SU-DHL-6 (cell line): ENCODE measurements around the gene PLAAT4.

Experiments used
- EZH2phosphoT487 ChIP-seq: fragments of 200-600 bp; sonication (generic), shearing (Covaris generic); conservative IDR thresholded peaks from 2 replicates; pipeline ENCODE4 v1.6.1; 2018; ENCODE audit warnings: mild to moderate bottlenecking, antibody characterized with exemption, low read length, moderate library complexity, mixed read lengths
- TF ChIP-seq, protein P1 (sequence below): fragments of 200-600 bp; sonication (generic); IDR thresholded peaks from one replicate; pipeline ENCODE4 v1.5.1; 2017; ENCODE audit warnings: antibody characterized with exemption, mild to moderate bottlenecking, low read length, moderate library complexity; ENCODE audit not compliant: insufficient read depth, poor library complexity, severe bottlenecking

DNA sequence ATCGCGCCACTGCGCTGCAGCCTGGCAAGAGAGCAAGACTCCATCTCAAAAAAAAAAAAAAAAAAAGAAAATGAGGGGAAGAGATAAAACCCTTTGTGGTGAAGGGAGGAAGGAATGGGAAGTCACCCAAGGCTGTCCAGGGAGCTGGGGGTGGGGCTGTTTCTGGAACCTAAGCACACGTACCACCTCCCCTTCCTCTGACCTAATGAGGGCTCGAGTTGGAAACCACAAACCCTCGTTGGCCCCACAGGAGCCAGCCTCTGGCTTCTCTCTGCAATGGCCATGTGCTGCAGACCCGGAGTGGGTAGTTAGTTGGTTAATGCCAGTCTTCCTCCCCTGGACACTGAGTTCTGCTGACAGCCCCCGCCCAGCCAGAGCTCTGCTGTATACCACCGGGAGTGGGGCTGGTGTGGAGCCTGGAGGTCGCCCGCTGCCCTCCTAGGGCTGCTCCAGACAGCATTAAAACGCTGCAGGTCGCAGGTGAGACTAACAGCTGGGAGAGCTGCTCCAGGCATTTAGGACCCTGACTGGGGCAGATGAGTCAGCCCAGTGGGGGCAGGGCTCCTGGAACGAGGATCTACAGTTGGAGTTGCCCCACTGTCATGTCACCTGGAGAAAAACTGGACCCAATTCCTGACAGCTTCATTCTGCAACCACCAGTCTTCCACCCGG is 30.6 kb upstream of the PLAAT4 start, which contains the start of gene LGALS12:
- TF ChIP-seq, protein P1, sequence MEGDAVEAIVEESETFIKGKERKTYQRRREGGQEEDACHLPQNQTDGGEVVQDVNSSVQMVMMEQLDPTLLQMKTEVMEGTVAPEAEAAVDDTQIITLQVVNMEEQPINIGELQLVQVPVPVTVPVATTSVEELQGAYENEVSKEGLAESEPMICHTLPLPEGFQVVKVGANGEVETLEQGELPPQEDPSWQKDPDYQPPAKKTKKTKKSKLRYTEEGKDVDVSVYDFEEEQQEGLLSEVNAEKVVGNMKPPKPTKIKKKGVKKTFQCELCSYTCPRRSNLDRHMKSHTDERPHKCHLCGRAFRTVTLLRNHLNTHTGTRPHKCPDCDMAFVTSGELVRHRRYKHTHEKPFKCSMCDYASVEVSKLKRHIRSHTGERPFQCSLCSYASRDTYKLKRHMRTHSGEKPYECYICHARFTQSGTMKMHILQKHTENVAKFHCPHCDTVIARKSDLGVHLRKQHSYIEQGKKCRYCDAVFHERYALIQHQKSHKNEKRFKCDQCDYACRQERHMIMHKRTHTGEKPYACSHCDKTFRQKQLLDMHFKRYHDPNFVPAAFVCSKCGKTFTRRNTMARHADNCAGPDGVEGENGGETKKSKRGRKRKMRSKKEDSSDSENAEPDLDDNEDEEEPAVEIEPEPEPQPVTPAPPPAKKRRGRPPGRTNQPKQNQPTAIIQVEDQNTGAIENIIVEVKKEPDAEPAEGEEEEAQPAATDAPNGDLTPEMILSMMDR = no peak
- TF ChIP-seq EZH2phosphoT487 = no peak
